Measurements from ENCODE around the gene TTLL3. TPM values are rescaled to one million over a fixed set of nuclear protein-coding genes. Genes with fewer than 3 reads are reported as not detected.
"Not testable (repeated sequence)": the region's sequence is repeated elsewhere in the genome, so short reads cannot be mapped to it uniquely, and the experiment has no call there.

TTLL3 gene
- total RNA-seq, 1 donor from 2014 or later, result 37.3 TPM

DNA sequence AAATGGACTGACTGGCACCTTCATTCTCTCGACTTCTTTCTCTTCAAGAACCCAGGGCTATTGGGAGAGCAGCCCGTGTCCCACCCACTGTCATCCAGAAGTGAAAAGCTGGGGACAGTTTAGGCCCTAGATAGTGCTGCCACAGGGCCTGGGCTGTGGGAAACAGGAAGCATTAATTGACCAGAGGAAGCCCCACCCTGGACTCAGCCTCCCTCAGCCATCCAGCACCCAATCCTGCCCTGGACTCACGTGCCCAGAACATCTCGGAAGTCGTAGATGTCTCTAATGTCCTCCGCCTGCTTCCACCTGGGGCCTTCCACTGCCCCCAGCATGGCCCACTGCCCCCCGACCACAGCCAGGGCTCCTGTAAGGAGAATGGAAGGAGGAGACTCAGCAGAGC is 42.6 kb upstream of the TTLL3 start:
- peaks cover 25% of the 10 kb centered on the region for H3K4me1 ChIP-seq
- intact Hi-C loops (cut with DNase I), result no loop called here
- H3K36me3 ChIP-seq, result peaks cover 20% of the 10 kb centered on the region
- TF ChIP-seq, protein P1, sequence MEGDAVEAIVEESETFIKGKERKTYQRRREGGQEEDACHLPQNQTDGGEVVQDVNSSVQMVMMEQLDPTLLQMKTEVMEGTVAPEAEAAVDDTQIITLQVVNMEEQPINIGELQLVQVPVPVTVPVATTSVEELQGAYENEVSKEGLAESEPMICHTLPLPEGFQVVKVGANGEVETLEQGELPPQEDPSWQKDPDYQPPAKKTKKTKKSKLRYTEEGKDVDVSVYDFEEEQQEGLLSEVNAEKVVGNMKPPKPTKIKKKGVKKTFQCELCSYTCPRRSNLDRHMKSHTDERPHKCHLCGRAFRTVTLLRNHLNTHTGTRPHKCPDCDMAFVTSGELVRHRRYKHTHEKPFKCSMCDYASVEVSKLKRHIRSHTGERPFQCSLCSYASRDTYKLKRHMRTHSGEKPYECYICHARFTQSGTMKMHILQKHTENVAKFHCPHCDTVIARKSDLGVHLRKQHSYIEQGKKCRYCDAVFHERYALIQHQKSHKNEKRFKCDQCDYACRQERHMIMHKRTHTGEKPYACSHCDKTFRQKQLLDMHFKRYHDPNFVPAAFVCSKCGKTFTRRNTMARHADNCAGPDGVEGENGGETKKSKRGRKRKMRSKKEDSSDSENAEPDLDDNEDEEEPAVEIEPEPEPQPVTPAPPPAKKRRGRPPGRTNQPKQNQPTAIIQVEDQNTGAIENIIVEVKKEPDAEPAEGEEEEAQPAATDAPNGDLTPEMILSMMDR (IDR thresholded peaks at IDR 0.05), result no peak
- ATAC-seq, result peak; percentile 56
- no peaks in the 10 kb centered on the region for H3K9me3 ChIP-seq
- DNase-seq, result no peak
- H3K27ac ChIP-seq, result peak overlapping the region; percentile 15
- no peak overlapping the region for H3K4me3 ChIP-seq
- H3K27me3 ChIP-seq, result no peaks in the 10 kb centered on the region

GRCh38 chr3:9768141-9768775 is 41.8 kb upstream of the TTLL3 start:
- Histone ChIP-seq H3K4me1 (peaks cover 25% of the 10 kb centered on the region), H3K4me3 (no peak overlapping the region), H3K27me3 (no peaks in the 10 kb centered on the region), H3K9me3 (no peaks in the 10 kb centered on the region), H3K27ac (peak overlapping the region; percentile 36), H3K36me3 (peaks cover 20% of the 10 kb centered on the region)
- intact Hi-C loops (cut with DNase I), result no loop called here
- DNase-seq, result no peak
- ATAC-seq, result no peak
- TF ChIP-seq, protein P1 (IDR thresholded peaks at IDR 0.05), result no peak

DNA sequence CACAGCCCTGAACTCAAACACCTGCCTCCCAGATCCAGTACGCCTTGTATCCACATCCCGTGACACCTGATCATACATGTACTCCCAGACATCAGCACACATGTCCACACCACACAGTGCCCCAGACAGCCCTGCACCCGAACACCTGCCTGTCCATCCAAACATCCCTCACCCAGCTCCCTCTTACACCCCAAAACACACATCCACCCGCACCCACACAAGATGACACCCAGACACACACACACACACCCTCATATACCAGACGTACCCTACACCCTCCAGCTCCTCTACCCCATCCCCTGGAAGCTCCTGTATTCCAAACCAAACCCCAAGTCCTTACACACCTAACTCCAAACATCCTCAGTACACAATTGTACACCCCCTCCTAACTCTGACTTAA is 41.0 kb upstream of the TTLL3 start:
- ATAC-seq (no peak), DNase-seq (no peak)
- Histone ChIP-seq H3K9me3 (no peaks in the 10 kb centered on the region), H3K27me3 (no peaks in the 10 kb centered on the region), H3K27ac (peak overlapping the region; percentile 65), H3K4me1 (peaks cover 25% of the 10 kb centered on the region), H3K4me3 (peak overlapping the region; percentile 71), H3K36me3 (peaks cover 17% of the 10 kb centered on the region)
- TF ChIP-seq, protein P1 (IDR thresholded peaks at IDR 0.05), result no peak
- intact Hi-C loops (cut with DNase I), result no loop called here

DNA sequence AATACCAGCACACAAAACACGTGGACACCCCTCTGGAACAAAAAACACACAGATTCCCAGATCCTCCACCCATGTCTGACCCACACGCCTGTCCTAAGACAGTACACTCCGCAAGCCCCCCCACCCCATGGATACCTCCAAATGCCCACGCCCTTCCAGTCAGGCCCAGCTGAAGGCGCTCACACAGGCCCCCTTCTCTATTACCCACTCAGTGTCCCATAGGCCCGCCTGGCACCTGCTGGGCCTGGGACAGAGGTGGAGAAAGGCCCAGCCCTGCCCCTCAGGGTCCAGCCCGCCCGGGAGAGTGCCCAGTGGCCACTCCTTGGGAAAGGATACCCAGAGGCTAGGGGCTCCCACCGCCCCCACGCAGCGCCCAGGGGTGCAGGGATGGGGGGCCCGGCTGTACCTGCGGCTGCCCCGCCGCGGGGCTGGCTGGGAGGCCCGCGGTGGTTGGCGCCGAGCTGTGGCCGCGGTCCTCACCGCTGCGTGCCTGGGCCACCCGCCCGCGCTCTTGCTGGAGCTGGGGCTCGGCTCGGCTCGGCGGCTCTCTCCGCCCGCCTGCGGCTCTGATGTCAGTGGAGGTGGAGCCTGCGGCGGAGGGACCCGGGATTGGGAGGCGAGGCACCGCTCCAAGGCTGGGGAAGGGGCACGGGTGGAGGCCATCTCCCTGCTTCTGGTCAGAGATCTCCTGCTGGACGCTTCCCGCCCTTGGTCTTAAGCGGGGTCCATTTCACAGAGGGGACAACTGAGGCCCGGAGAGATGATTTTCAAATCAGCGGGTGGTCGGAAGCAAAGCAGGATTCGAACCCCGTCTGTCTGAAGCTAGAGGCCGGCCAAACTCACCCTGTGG is 40.4 kb upstream of the TTLL3 start, which contains the start of gene CAMK1:
Gene CAMK1, minus strand, starts transcription at position 522 of the 850 bp plus-strand sequence. CDS start 2,198 bp downstream, outside the sequence.
- Histone ChIP-seq H3K4me3 (peak within 1 kb of the TSS; percentile 71), H3K27me3 (no peaks in the 10 kb centered on the region), H3K9me3 (no peaks in the 10 kb centered on the region), H3K4me1 (peaks cover 25% of the 10 kb centered on the region), H3K36me3 (peaks cover 14% of the 10 kb centered on the region), H3K27ac (peak within 1 kb of the TSS; percentile 65)
- TF ChIP-seq, protein P1 (IDR thresholded peaks at IDR 0.05), result no peak
- peak; percentile 95 for ATAC-seq
- intact Hi-C loops (cut with DNase I), result no loop called here
- peak; percentile 91 for DNase-seq

DNA sequence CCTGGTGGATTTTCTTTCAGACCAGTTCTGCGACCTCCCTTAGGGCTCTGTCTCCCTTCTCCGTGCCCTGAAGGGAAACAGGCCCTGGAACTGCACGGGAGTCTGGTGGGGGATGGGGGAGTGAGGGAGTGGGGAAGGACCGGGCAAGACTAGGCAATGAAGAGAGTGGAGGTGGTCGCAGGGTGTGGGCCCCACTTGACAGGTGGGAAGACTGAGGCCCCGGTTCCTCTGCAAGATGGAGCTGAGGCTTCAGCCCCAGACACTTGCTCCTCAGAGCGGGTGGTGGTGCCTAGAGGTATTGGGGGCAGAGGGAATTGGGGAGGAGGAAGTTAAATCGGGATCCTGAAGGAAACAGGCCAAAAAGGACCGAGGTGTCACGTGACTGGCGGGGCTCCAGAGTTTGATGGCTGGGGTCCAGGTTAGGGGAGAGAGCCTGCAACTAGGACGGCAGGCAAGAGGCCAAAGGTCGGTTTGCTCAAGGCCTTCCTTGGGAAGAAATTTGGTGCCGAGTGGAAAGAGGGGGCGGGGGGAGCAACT is 39.7 kb upstream of the TTLL3 start:
- Histone ChIP-seq H3K4me3 (peak overlapping the region; percentile 71), H3K4me1 (peaks cover 25% of the 10 kb centered on the region), H3K27ac (peak overlapping the region; percentile 65), H3K9me3 (no peaks in the 10 kb centered on the region), H3K27me3 (no peaks in the 10 kb centered on the region), H3K36me3 (peaks cover 10% of the 10 kb centered on the region)
- ATAC-seq, result peak; percentile 12
- intact Hi-C loops (cut with DNase I), result no loop called here
- TF ChIP-seq, protein P1 (IDR thresholded peaks at IDR 0.05), result no peak
- DNase-seq, result peak; percentile 88

- H3K36me3 ChIP-seq; ATAC-seq; H3K27ac ChIP-seq; H3K27me3 ChIP-seq; intact Hi-C loops (cut with DNase I); H3K4me3 ChIP-seq; H3K9me3 ChIP-seq; DNase-seq: not testable (repeated sequence)
- peaks cover 25% of the 10 kb centered on the region for H3K4me1 ChIP-seq
Observed at GRCh38 chr3:9771007-9771406, 39.1 kb upstream of the TTLL3 start.

Measured in upper lobe of right lung (tissue), 1 donor.